GM21717 (cell line): ENCODE results near the gene PRAMEF11.

ENCODE experiments used
- ATAC-seq: cut with Tn5 transposase; IDR thresholded peaks from one replicate; pipeline ENCODE4 v1.9.1; 2021; ENCODE audit warnings: mild to moderate bottlenecking, moderate library complexity; ENCODE audit not compliant: unreplicated experiment

PRAMEF11 gene

DNA sequence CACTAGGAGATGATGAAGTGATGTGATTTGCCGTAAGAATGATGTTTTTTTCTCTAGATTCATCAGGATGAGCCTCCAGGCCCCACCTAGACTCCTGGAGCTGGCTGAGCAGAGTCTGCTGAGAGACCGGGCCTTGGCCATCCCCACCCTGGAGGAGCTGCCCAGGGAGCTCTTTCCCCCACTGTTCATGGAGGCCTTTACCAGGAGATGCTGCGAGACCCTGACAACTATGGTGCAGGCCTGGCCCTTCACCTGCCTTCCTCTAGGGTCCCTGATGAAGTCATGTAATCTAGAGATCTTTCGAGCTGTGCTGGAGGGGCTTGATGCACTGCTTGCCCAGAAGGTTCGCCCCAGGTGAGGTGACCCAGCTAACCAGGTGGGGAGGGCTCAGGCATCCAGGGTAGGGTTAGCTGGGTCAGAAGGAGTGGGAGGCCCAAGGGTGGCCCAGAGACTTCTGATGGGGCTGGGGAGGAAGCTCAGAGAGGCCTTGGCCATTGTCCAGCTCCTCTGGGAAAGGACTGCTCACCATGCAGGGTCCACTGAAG, 56.3 kb downstream of the PRAMEF11 start:
- ATAC-seq, result no peak
